A172 (cell line): ENCODE data around the gene MINDY3. TPM values are rescaled to one million over a fixed set of nuclear protein-coding genes. Genes with fewer than 3 reads are reported as not detected.

Experiments used
- DNase-seq: peaks from one replicate; pipeline ENCODE4 v3.0.0-alpha.2; 2015; ENCODE audit warnings: low spot score
- total RNA-seq: library from RNA; depleted of rRNA; stranded (reverse); fragments of >200 nt; shearing (Covaris generic); gene quantifications from 2 replicates; pipeline ENCODE4 v1.2.3, GENCODE V29; 2014

MINDY3 gene
- total RNA-seq, 1 experiment from 2014 or later = 18.6 TPM

DNA sequence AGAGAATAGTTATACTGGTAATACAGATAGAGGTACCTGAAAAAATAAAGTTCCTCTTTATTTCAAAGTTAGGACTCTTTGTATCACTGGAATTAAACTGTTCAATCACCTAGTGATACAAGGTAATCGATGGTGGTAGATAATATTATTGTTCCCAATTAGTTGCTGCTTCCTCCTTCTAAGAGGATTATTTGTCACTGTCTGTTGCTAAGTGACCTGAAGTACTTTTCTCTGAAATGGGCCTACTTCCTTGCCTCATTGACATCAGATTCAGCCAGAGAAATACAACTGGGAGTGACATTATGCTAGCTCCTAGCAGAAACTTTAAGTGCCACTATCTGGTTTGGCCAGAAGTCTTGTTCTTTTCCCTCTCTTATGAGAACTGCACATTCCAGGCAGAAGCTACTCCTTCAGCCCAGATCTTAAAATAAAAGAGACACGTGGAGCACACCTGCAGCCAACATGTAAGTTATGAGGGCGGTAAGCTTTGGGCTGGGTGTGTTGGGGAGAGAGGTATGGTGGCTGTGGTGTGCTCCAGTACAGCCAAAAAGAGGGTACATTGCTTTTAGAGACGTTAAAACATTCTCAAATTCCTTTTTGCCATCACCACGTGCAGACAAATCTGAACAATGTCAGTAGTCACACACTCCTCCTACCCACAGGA, 54.8 kb downstream of the MINDY3 start:
- no peak for DNase-seq

GRCh38 chr10:15804109-15804508, 56.2 kb downstream of the MINDY3 start:
- no peak for DNase-seq

DNA sequence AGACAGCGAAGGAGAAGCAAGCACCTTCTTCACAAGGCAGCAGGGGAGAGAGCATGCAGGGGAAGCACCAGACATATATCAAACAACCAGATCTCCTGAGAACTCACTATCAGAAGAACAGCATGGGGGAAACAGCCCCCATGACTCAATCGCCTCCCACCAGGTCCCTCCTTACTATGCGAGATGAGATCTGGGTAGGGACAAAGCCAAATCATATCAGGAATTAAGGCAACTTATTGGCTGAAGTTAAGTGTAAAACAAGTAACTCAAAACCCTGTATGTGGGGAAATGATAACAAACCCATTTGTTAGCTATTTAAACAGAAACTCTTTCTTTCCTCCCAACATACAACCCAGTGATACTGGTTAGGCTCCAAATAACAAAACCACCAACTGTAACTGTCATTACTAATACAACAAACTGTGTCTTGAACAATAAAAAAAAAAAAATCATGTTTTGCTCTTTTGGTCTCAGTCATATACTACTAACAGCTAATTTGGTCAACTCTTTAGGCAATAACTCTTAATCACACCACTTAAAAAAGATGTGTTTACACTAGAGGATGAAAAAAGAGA, 57.8 kb downstream of the MINDY3 start:
- no peak for DNase-seq

DNA sequence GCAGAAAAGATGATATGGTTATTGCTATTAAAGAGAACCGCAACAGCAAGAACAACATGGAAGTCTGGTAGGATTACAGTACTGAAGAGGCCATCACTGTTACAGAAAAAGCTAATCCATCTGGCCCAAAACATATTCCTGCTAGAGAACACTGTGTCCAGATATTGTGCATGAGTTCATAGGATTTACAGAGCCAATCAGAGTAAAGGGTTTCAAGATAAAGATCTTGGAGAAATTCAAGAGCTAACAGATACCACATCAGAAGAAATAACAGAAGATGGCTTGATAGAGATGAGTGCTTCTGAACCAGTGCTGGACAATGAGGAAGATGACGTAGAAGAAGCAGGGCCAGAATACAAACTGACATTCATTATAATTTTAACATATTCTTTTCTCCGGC, 58.7 kb downstream of the MINDY3 start:
- no peak for DNase-seq

DNA sequence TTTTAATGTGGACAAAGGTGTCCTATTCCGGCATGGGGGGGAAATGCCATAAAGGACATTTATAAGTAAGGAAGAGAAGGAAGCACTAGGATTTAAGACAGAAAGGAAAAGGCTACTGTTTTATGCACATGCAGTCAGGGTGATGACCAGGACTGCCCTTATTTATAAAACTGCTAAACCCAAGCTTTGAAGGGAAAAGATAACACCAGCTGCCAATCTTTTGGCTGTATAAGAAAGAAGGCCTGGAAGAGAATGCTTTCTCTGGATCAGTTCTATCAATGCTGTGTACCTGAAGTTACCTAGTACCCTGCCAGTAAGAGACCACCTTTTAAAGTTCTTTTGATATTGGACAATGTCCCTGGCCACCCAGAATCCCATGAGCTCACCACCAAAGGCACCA, 59.2 kb downstream of the MINDY3 start:
- no peak for DNase-seq

DNA sequence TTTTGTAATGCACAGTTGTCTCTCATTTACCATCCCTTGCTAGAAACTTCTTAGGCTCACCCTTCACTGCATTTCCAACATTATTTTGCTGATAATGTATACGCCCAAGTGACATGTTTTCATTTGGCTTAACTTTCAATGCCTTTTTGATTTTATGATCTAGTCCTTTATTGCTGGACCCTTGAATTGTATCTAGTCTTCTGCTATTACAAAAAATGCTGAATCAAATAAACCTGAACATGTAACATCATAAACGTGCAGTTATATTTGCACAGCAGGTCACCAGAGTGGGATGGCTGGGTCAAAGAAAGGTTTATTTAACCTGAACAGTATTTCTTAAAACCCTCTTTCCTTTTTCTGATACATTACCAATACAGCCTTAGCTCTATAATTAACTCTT, 63.0 kb downstream of the MINDY3 start:
- no peak for DNase-seq

DNA sequence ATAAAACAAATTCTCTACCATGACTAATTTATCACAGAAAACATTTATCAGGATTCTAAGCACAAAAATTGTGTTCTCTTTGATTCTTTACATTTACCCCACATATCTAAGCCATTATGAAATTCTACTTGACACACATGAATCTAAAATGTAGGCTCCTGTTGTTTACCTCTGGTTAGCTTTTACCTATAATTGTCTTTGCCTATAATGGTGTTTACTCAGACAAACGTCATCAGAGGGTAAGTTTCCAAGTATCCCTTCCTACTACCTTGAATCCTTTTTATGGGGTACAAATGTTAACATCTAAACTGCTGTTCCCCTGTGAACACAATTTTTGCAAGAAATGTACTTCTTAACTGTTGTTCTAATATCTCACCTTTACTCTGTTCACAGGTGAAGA, 63.5 kb downstream of the MINDY3 start:
- no peak for DNase-seq

- DNase-seq = no peak
Observed at GRCh38 chr10:15796098-15796759, 64.1 kb downstream of the MINDY3 start.

- DNase-seq = no peak
Observed at GRCh38 chr10:15795036-15795792, 65.1 kb downstream of the MINDY3 start.

- no peak for DNase-seq
Observed at GRCh38 chr10:15794569-15794968, 65.7 kb downstream of the MINDY3 start.

GRCh38 chr10:15793664-15794063, 66.6 kb downstream of the MINDY3 start:
- no peak for DNase-seq

GRCh38 chr10:15792777-15793176, 67.5 kb downstream of the MINDY3 start:
- DNase-seq = no peak

DNA sequence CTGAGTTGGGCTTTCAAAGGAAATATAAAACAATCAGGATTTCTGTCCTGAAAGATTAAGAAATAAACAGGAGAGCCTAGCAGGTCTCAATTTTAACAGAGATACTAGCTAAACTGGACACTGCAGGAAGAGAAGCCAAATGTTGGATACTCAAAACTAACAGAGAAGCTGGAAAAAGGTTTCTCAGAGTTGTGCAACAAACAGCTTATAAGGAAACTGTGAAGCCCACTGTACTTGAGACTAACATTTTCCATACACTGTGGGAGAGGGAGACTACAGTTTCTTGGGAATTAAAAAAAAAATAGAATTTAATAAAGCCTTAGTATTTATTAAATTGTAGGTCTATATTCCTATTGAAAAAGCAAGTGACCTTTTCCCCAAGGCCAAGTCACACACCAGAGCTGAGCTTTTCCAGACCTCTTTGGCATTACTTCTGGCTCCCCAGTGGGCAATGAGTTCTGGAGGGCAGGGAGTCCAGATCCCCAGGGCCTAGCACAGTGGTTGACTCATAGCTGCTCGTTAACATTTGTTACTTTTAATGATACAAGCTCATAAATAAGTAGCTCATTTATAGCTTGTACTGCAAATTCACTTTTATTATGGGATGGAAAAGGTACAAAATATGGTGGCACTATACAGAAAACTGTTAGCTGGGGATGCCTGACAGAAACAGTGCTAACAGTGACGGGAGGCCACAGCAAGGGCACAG, 68.3 kb downstream of the MINDY3 start:
- DNase-seq = no peak

DNA sequence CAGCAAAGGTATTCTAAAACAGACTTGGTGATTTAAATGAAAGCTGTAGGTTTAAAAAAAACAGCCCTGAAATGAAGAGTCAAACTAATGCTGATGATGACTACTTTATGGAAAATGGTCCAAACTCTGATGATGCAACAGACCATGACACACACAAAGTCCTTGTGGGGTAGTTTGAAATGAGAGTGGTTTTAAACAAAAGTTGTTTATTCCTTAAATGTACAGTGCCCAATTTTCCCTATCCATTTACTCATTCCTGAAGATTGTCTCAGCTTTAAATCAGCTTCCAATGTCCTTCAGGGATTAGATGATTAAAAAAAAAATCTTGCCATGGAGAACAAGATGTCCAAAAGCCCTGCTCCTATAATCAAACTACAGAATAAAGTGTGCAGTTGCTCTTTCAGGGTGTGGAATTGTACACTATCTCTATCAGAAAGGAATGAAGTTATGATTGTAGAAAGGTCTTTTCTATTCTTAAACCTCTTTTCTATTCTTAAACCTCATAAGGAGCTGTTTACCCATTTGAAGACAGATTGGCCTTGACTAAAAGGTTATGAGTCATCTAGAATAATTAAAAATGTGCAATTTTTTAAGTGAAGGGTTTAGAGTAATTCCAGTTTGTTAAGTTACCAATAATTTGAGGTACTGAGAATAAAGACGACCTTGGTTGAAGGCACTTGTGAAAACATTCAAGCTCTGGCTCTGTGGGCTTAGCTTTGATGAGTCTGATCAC, 70.3 kb downstream of the MINDY3 start:
- DNase-seq = no peak

DNA sequence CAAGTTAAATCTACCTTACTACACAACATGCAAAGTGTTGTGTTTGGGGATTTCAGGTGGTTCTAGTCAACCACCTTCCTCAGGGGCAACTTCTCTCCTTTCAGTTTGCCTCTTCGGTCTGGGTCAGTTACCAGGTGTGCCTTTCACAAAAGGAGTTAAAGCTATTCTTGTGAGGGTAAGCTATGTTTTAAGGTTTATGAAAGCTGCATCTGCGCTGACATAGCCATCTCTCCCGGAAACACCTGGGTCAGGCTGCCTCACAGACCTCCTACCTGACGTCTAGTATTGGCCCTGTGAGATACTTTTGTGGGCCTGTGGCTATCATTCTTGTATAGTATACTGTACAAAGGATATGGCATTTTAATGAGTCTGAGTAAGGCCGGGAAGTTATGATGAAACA, 72.9 kb downstream of the MINDY3 start:
- no peak for DNase-seq

- no peak for DNase-seq
Observed at GRCh38 chr10:15784662-15785300, 75.5 kb downstream of the MINDY3 start.

DNA sequence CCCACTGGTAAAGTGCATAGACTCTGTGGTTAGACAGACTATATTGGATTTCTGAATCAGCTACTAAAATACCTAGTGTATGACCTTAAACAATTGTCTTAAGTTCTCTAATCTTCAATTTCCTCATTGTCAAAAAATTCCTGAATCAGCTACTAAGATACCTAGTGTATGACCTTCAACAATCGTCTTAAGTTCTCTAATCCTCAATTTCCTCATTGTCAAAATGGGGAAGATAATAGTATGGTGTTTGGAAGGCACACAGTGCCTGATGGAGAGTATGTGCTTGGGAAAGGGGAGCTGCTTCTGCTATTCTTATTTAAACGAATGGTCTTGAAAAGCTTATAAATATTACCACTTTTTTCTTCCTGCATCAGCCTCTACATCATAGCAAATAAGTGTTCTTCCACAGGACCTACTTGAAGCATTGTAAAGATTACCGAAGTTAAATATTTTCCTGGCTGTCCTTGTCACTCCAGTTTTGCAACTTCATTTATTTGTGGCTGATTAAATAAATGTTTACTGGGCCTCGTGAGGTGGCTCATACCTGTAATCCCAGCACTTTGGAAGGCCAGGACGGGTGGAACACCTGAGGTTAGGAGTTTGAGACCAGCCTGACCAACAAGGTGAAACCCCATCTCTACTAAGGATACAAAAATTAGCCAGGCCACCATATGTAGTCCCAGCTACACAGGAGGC, 76.2 kb downstream of the MINDY3 start:
- DNase-seq = no peak

- DNase-seq = no peak
Observed at GRCh38 chr10:15782851-15783250, 77.5 kb downstream of the MINDY3 start.

- DNase-seq = no peak
Observed at GRCh38 chr10:15781381-15781960, 78.8 kb downstream of the MINDY3 start.
